ENCODE results near the gene B4GALT1. TPM values are rescaled to one million over a fixed set of nuclear protein-coding genes. Genes with fewer than 3 reads are reported as not detected.

Gene B4GALT1
- polyA plus RNA-seq, 1 donor (not counting 4 experiments of a cell fraction or from before 2014, with no cell fraction given) = 55.1 TPM

DNA sequence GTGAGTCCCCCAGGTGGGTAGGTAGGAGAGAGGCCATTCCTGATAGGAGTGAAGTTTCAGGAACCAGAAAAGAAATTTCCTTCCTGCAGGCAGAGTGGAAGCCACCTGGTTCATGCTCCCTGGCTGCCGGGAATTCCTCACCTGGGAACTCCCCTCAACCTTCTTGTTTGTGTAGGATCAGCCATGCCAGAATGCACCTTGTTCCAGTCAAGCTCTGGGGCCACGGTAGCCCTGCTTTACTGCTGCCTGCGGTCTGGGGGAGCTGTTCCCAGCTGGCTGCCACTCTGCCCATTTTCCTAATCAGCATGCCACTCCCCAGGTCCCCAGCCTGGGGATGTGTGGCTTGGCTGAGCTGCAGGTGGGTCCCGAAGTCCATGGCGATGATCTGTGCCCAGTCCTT lies 18.7 kb upstream of the B4GALT1 start:
- TF ChIP-seq, protein P1, sequence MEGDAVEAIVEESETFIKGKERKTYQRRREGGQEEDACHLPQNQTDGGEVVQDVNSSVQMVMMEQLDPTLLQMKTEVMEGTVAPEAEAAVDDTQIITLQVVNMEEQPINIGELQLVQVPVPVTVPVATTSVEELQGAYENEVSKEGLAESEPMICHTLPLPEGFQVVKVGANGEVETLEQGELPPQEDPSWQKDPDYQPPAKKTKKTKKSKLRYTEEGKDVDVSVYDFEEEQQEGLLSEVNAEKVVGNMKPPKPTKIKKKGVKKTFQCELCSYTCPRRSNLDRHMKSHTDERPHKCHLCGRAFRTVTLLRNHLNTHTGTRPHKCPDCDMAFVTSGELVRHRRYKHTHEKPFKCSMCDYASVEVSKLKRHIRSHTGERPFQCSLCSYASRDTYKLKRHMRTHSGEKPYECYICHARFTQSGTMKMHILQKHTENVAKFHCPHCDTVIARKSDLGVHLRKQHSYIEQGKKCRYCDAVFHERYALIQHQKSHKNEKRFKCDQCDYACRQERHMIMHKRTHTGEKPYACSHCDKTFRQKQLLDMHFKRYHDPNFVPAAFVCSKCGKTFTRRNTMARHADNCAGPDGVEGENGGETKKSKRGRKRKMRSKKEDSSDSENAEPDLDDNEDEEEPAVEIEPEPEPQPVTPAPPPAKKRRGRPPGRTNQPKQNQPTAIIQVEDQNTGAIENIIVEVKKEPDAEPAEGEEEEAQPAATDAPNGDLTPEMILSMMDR (optimal IDR thresholded peaks at IDR 0.05 in 1 of 3, IDR thresholded peaks at IDR 0.05 in 1 of 3, conservative IDR thresholded peaks at IDR 0.05 in 1 of 3; ENCODE audit: extremely low read depth in 1 of 3, insufficient read depth in 2 of 3, low read length in 3 of 3) = peak; percentile 22 to 47 (median 31)
- no peak for TF ChIP-seq EZH2 (IDR thresholded peaks at IDR 0.05; ENCODE audit: low read length)
- H4K20me1 ChIP-seq (ENCODE audit: control insufficient read depth, extremely low read depth, insufficient read depth, low read length) = no peaks in the 10 kb centered on the region
- peak overlapping the region in 1 of 3 experiments; percentile 5 for H3K4me3 ChIP-seq (ENCODE audit: control insufficient read depth in 2 of 3, extremely low read depth in 1 of 3, insufficient read depth in 2 of 3, low read depth in 1 of 3, low read length in 3 of 3)
- no peaks in the 10 kb centered on the region for H3K9me1 ChIP-seq (ENCODE audit: control insufficient read depth, extremely low read depth, insufficient read depth, low read length)
- no peaks in the 10 kb centered on the region for H3K9me3 ChIP-seq (ENCODE audit: control insufficient read depth, low read depth, low read length)
- FAIRE-seq (peak; percentile 56), DNase-seq (ENCODE audit: low read depth, low spot score) (peak; percentile 26)
- H3K36me3 ChIP-seq (ENCODE audit: control insufficient read depth in 2 of 2, extremely low read depth in 1 of 2, insufficient read depth in 2 of 2, low read length in 2 of 2) = no peaks in the 10 kb centered on the region
- peak overlapping the region; percentile 43 for H3K4me2 ChIP-seq (ENCODE audit: control insufficient read depth, extremely low read depth, insufficient read depth, low read depth, low read length)
- peak overlapping the region; percentile 58 for H3K9ac ChIP-seq (ENCODE audit: control insufficient read depth, extremely low read depth, insufficient read depth, low read length)
- no peaks in the 10 kb centered on the region for H3K79me2 ChIP-seq (ENCODE audit: control insufficient read depth, insufficient read depth, low read length)
- H3K27ac ChIP-seq (ENCODE audit: control insufficient read depth, insufficient read depth, low read length) = peak overlapping the region; percentile 85
- dilution Hi-C loops (cut with MboI; ENCODE audit: extremely low pct_ligation_motif_present, low sequenced_read_pairs) = no loop called here
- peak overlapping the region; percentile 6 for H2AFZ ChIP-seq (ENCODE audit: control insufficient read depth, low read length)
- H3K27me3 ChIP-seq (ENCODE audit: control insufficient read depth, extremely low read depth, insufficient read depth, low read length) = no peaks in the 10 kb centered on the region
- H3K4me1 ChIP-seq (ENCODE audit: control insufficient read depth, extremely low read depth, insufficient read depth, low read length) = peaks cover 53% of the 10 kb centered on the region

DNA sequence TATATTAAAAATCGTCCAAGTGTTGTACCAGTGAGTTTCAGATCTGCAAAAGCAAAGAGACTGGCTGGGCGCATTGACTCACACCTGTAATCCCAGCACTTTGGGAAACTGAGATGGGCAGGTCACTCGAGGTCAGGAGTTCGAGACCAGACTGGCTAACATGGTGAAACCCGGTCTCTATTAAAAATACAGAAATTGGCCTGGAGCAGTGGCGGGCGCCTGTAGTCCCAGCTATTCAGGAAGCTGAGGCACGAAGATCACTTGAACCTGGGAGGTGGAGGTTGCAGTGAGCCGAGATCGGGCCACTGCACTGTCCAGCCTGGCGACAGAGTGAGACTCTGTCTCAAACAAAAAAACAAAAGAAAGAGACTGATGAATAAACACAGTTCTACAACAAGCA lies 18.3 kb upstream of the B4GALT1 start:
- no peaks in the 10 kb centered on the region for H3K36me3 ChIP-seq (ENCODE audit: control insufficient read depth in 2 of 2, extremely low read depth in 1 of 2, insufficient read depth in 2 of 2, low read length in 2 of 2)

DNA sequence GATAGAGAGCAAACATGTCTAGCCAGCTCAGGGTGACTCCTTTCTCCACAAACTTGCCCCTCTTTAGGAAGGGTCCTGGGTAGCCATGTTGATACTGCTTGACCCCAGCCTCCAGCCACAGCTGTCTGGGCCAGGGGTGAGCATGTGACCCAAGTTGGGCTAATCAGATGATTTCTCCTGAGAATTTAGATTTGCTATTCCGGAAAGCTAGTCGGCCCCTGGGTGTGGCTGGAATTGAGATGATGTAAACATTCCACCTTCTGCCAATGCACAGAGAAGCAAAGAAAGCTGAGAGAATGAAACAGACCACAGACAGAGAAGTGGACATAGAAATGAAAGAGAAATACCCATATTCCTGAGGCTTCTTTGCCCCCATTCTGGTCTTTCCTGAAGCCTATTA lies 17.8 kb upstream of the B4GALT1 start:
- FAIRE-seq = peak; percentile 80

More for the DNA sequence above, 18.3 kb upstream of the B4GALT1 start:
- Histone ChIP-seq H3K4me3 (ENCODE audit: control insufficient read depth in 2 of 3, extremely low read depth in 1 of 3, insufficient read depth in 2 of 3, low read depth in 1 of 3, low read length in 3 of 3) (no peak overlapping the region), H3K27me3 (ENCODE audit: control insufficient read depth, extremely low read depth, insufficient read depth, low read length) (no peaks in the 10 kb centered on the region), H2AFZ (ENCODE audit: control insufficient read depth, low read length) (peak overlapping the region; percentile 6), H3K9me1 (ENCODE audit: control insufficient read depth, extremely low read depth, insufficient read depth, low read length) (no peaks in the 10 kb centered on the region), H3K79me2 (ENCODE audit: control insufficient read depth, insufficient read depth, low read length) (no peaks in the 10 kb centered on the region), H3K9me3 (ENCODE audit: control insufficient read depth, low read depth, low read length) (no peaks in the 10 kb centered on the region), H3K4me2 (ENCODE audit: control insufficient read depth, extremely low read depth, insufficient read depth, low read depth, low read length) (peak overlapping the region; percentile 43), H3K4me1 (ENCODE audit: control insufficient read depth, extremely low read depth, insufficient read depth, low read length) (peaks cover 57% of the 10 kb centered on the region), H4K20me1 (ENCODE audit: control insufficient read depth, extremely low read depth, insufficient read depth, low read length) (no peaks in the 10 kb centered on the region), H3K9ac (ENCODE audit: control insufficient read depth, extremely low read depth, insufficient read depth, low read length) (peak overlapping the region; percentile 58), H3K27ac (ENCODE audit: control insufficient read depth, insufficient read depth, low read length) (peak overlapping the region; percentile 85)
- FAIRE-seq (no peak), DNase-seq (ENCODE audit: low read depth, low spot score) (no peak)
- dilution Hi-C loops (cut with MboI; ENCODE audit: extremely low pct_ligation_motif_present, low sequenced_read_pairs) = no loop called here
- TF ChIP-seq EZH2 (IDR thresholded peaks at IDR 0.05; ENCODE audit: low read length) = no peak

More for the DNA sequence above, 17.8 kb upstream of the B4GALT1 start:
- no peaks in the 10 kb centered on the region for H3K79me2 ChIP-seq (ENCODE audit: control insufficient read depth, insufficient read depth, low read length)
- peak overlapping the region; percentile 85 for H3K27ac ChIP-seq (ENCODE audit: control insufficient read depth, insufficient read depth, low read length)
- H3K4me1 ChIP-seq (ENCODE audit: control insufficient read depth, extremely low read depth, insufficient read depth, low read length) = peaks cover 61% of the 10 kb centered on the region
- H3K9ac ChIP-seq (ENCODE audit: control insufficient read depth, extremely low read depth, insufficient read depth, low read length) = peak overlapping the region; percentile 58
- TF ChIP-seq, protein P1 (optimal IDR thresholded peaks at IDR 0.05 in 1 of 3, IDR thresholded peaks at IDR 0.05 in 1 of 3, conservative IDR thresholded peaks at IDR 0.05 in 1 of 3; ENCODE audit: extremely low read depth in 1 of 3, insufficient read depth in 2 of 3, low read length in 3 of 3) = no peak
- no peak for TF ChIP-seq EZH2 (IDR thresholded peaks at IDR 0.05; ENCODE audit: low read length)
- H3K9me1 ChIP-seq (ENCODE audit: control insufficient read depth, extremely low read depth, insufficient read depth, low read length) = no peaks in the 10 kb centered on the region
- no peaks in the 10 kb centered on the region for H3K36me3 ChIP-seq (ENCODE audit: control insufficient read depth in 2 of 2, extremely low read depth in 1 of 2, insufficient read depth in 2 of 2, low read length in 2 of 2)
- dilution Hi-C loops (cut with MboI; ENCODE audit: extremely low pct_ligation_motif_present, low sequenced_read_pairs) = no loop called here
- DNase-seq (ENCODE audit: low read depth, low spot score) = no peak
- peak overlapping the region; percentile 72 for H2AFZ ChIP-seq (ENCODE audit: control insufficient read depth, low read length)
- peak overlapping the region; percentile 43 for H3K4me2 ChIP-seq (ENCODE audit: control insufficient read depth, extremely low read depth, insufficient read depth, low read depth, low read length)
- no peaks in the 10 kb centered on the region for H3K9me3 ChIP-seq (ENCODE audit: control insufficient read depth, low read depth, low read length)
- H4K20me1 ChIP-seq (ENCODE audit: control insufficient read depth, extremely low read depth, insufficient read depth, low read length) = no peaks in the 10 kb centered on the region
- no peaks in the 10 kb centered on the region for H3K27me3 ChIP-seq (ENCODE audit: control insufficient read depth, extremely low read depth, insufficient read depth, low read length)
- peak overlapping the region in 1 of 3 experiments; percentile 1 for H3K4me3 ChIP-seq (ENCODE audit: control insufficient read depth in 2 of 3, extremely low read depth in 1 of 3, insufficient read depth in 2 of 3, low read depth in 1 of 3, low read length in 3 of 3)

Measured in keratinocyte (primary cell).